KMS-11 (cell line): Measurements from ENCODE around the gene EEF1B2.
"Not testable (repeated sequence)": the region's sequence is repeated elsewhere in the genome, so short reads cannot be mapped to it uniquely, and the experiment has no call there.

Experiments used
- H2AFZ ChIP-seq: fragments of 200-600 bp; sonication (generic); 2 replicates; pipeline ENCODE4 v1.6.1; 2016; ENCODE audit warnings: antibody characterized with exemption, mixed run types, low read depth
- H3K27ac ChIP-seq: fragments of 200-600 bp; sonication (generic); 2 replicates; pipeline ENCODE4 v1.6.1; 2016; ENCODE audit warnings: mild to moderate bottlenecking, mixed run types
- H3K27me3 ChIP-seq: fragments of 200-600 bp; sonication (generic); 2 replicates; pipeline ENCODE4 v1.6.1; 2017; ENCODE audit warnings: mild to moderate bottlenecking, low read depth, mixed run types, moderate library complexity; ENCODE audit not compliant: insufficient read depth
- H3K36me3 ChIP-seq: fragments of 200-600 bp; sonication (generic); 2 replicates; pipeline ENCODE4 v1.6.1; 2017; ENCODE audit warnings: mild to moderate bottlenecking, mixed run types; ENCODE audit not compliant: insufficient read depth
- H3K4me1 ChIP-seq: fragments of 200-600 bp; sonication (generic); 2 replicates; pipeline ENCODE4 v1.6.1; 2016; ENCODE audit warnings: mild to moderate bottlenecking, low read depth, mixed run types; ENCODE audit not compliant: poor library complexity, severe bottlenecking
- H3K4me2 ChIP-seq: fragments of 200-600 bp; sonication (generic); 2 replicates; pipeline ENCODE4 v1.7.0; 2016; ENCODE audit warnings: mild to moderate bottlenecking, mixed run types
- H3K4me3 ChIP-seq: fragments of 200-600 bp; sonication (generic); IDR thresholded peaks from 2 replicates; pipeline ENCODE4 v1.6.1; 2017; ENCODE audit warnings: low read depth, low read length, mixed read lengths; ENCODE audit not compliant: insufficient read depth
- H3K79me2 ChIP-seq: fragments of 200-600 bp; sonication (generic); 2 replicates; pipeline ENCODE4 v1.6.1; 2016; ENCODE audit warnings: low read depth, mixed run types; ENCODE audit not compliant: insufficient read depth
- H3K9ac ChIP-seq: fragments of 200-600 bp; sonication (generic); 2 replicates; pipeline ENCODE4 v1.6.1; 2016; ENCODE audit warnings: mild to moderate bottlenecking, mixed run types
- H4K20me1 ChIP-seq: fragments of 200-600 bp; sonication (generic); 2 replicates; pipeline ENCODE4 v1.6.1; 2016; ENCODE audit warnings: mild to moderate bottlenecking, mixed run types; ENCODE audit not compliant: insufficient read depth
- CTCF ChIP-seq: fragments of 200-600 bp; sonication (generic); conservative IDR thresholded peaks from 2 replicates; pipeline ENCODE4 v1.6.1; 2017; ENCODE audit warnings: low read depth, mild to moderate bottlenecking, antibody characterized with exemption, low read length, moderate library complexity, mixed read lengths

EEF1B2 gene

GRCh38 chr2:206116278-206116677 lies 43.4 kb upstream of the EEF1B2 start:
- no peaks in the 10 kb centered on the region for H3K4me1 ChIP-seq
- no peaks in the 10 kb centered on the region for H3K79me2 ChIP-seq
- no peak overlapping the region for H3K4me2 ChIP-seq
- H3K36me3 ChIP-seq: 0 out of 2 replicates have a peak, but pooled peaks cover 2% of the 10 kb centered on the region
- no peak overlapping the region for H3K9ac ChIP-seq
- no peak for TF ChIP-seq CTCF
- H3K27me3 ChIP-seq: no peaks in the 10 kb centered on the region
- H2AFZ ChIP-seq: no peak overlapping the region
- no peak overlapping the region for H3K4me3 ChIP-seq
- H3K27ac ChIP-seq: no peak overlapping the region
- H4K20me1 ChIP-seq: no peaks in the 10 kb centered on the region

- not testable (repeated sequence) for H3K36me3 ChIP-seq, H3K4me3 ChIP-seq, H3K4me1 ChIP-seq, H3K79me2 ChIP-seq, H4K20me1 ChIP-seq, H3K9ac ChIP-seq, H2AFZ ChIP-seq, H3K27me3 ChIP-seq, H3K4me2 ChIP-seq, H3K27ac ChIP-seq
Measured at GRCh38 chr2:206122569-206122968, 37.1 kb upstream of the EEF1B2 start.

GRCh38 chr2:206125901-206126300 lies 33.8 kb upstream of the EEF1B2 start:
- H3K4me2 ChIP-seq: no peak overlapping the region
- H4K20me1 ChIP-seq: no peaks in the 10 kb centered on the region
- H3K79me2 ChIP-seq: no peaks in the 10 kb centered on the region
- H3K27me3 ChIP-seq: no peaks in the 10 kb centered on the region
- H3K4me1 ChIP-seq: peaks cover 4% of the 10 kb centered on the region
- H3K4me3 ChIP-seq: no peak overlapping the region
- H3K36me3 ChIP-seq: peaks cover 5% of the 10 kb centered on the region; the same call in 1 of the 2 replicates
- no peak overlapping the region for H3K9ac ChIP-seq
- H2AFZ ChIP-seq: no peak overlapping the region
- TF ChIP-seq CTCF: no peak
- no peak overlapping the region for H3K27ac ChIP-seq

- Histone ChIP-seq H3K9ac (no peak overlapping the region), H3K4me2 (no peak overlapping the region), H3K79me2 (no peaks in the 10 kb centered on the region), H3K27ac (no peak overlapping the region), H4K20me1 (no peaks in the 10 kb centered on the region), H3K4me1 (peaks cover 4% of the 10 kb centered on the region), H2AFZ (no peak overlapping the region), H3K36me3 (peaks cover 3% of the 10 kb centered on the region; the same call in 1 of the 2 replicates), H3K27me3 (no peaks in the 10 kb centered on the region), H3K4me3 (no peak overlapping the region)
- TF ChIP-seq CTCF: 0 out of 2 replicates have a peak, but pooled peaks have one; percentile 18
Measured at GRCh38 chr2:206127656-206128055, 32.0 kb upstream of the EEF1B2 start.

GRCh38 chr2:206143451-206143850 lies 16.2 kb upstream of the EEF1B2 start:
- H3K79me2 ChIP-seq: no peaks in the 10 kb centered on the region
- H2AFZ ChIP-seq: no peak overlapping the region
- no peak overlapping the region for H3K4me2 ChIP-seq
- no peaks in the 10 kb centered on the region for H4K20me1 ChIP-seq
- H3K27ac ChIP-seq: no peak overlapping the region
- H3K9ac ChIP-seq: no peak overlapping the region
- no peaks in the 10 kb centered on the region for H3K27me3 ChIP-seq
- no peak overlapping the region for H3K4me3 ChIP-seq
- H3K36me3 ChIP-seq: 0 out of 2 replicates have a peak, but pooled peaks cover 4% of the 10 kb centered on the region
- TF ChIP-seq CTCF: no peak
- H3K4me1 ChIP-seq: no peaks in the 10 kb centered on the region
